Activated gamma-delta T cell (primary cell): ENCODE data around the gene COL17A1.

Experiments
- DNase-seq: peaks from one replicate; lab custom pipeline; 2025; lab: John Stamatoyannopoulos, UW

Gene COL17A1

DNA sequence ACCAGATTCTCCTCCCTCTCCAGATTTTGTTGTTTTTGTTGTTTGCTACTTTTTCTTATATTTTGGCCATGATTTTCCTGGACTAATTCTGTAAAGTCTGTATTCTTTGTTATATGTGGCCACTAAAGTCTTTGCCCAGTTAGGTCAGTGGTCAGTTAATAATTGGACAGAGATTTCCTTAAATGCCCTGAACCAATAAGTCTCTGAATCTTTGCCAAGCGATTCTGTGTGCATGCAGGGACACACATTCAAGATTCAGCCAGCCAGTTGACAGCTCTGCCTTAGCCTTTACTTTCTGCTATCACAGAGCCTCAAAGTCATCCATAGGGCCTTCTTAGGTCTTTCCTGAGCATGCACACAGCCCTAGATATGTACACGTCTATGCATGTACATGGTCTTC is 11.0 kb upstream of the COL17A1 start:
- DNase-seq, result no peak

DNA sequence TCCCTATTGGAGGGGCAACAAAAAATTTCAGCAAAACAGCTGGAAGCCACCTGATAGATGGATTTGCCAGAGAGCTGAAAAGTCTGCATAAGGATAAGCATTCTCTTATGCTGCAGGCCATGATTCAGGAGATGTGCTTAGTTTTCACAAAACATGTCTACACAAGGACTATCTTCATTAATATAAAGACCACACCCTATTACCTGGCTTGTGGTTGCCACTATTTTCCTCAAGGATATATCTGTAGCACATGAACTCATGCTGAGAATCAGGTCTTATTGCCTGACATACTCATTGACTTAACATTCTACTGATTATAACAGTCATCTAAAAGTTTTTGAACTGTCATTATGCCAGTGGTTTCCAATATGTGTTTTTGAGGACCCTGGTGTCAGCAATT is 7.1 kb upstream of the COL17A1 start:
- no peak for DNase-seq

DNA sequence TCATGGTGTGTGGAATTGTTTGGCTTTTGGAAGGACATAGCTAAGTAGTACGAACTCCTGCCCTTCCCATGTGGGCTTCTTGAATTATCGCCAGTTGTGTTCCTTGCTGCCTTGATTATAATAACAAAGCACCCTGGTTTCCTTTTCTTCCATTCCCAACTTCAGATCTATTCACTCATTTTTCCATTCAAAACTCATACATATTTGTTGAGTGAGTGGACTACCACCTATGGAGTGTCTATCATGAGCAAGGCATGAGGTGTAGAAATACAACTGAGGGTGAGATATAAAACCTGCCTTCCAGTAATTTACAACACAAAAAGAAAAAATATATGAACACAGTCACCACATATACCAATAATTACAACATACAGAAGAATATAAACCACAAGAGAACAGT is 4.9 kb upstream of the COL17A1 start:
- no peak for DNase-seq

DNA sequence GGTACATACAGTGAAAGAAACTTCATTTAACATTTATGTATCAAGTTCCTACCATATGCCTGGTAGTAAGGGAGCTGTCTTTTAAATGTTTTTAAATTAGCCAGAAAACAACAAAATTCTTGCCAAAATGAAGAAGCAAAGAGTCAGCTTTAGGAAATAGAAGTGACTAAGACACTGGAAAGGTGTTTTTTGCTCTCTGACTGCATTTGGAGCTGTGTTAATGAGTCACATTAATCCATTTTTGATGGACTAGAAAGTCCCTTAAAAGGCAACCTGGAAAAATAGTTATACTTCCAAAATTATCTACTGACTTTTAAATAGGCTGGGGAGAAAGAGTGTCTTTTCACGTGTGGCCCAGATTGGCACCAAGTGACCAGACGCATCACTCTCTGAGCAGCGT is 3.9 kb upstream of the COL17A1 start:
- no peak for DNase-seq

DNA sequence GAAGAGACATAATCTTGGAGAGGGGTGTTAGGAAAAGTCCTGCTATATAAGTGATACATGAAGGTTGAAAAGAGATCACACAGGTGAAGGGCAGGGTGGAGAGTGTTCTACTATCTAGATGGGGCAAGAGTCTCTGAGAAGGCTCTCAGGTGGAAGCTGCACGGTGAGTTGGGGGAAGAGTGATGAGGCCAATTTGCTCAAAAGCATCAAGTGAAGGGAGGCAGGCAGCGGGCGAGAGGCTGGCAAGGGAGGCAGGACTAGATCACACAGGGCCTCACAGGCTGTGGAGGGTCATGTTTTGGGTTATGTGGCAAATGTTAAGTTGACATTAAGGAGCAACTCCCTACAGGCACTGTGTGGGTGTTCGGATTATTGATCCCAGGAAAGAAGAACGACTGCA is 2.6 kb upstream of the COL17A1 start:
- DNase-seq, result no peak

DNA sequence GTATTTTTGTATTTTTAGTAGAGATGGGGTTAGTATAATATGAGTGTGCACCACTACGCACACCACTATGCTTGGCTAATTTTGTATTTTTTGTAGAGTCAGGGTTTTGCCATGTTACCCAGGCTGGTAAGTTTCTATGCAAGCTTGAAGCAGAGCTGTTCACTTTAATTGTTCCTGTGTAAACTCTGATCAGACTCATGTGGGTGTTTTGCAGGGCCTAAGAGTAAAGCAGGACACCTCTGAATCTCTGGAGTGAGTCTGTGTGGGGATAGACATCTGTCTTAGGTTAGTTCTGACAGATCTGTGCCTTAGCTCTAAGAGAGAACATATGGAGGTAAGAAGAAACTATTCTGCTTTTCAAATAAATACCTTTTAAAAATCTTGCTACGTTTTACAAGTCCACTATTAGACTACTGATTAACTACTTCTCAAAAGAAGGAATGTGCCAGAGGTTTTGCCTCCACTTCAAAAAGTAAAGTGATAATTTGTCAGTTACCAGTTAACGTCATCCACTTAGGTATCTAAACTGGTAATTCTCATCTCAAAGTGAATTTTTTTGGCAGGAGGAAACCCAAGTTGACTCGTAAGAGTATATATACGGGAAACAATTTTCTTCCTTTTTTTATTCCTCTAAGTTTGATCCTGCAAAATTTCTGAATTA is 1.1 kb downstream of the COL17A1 start:
- no peak for DNase-seq

DNA sequence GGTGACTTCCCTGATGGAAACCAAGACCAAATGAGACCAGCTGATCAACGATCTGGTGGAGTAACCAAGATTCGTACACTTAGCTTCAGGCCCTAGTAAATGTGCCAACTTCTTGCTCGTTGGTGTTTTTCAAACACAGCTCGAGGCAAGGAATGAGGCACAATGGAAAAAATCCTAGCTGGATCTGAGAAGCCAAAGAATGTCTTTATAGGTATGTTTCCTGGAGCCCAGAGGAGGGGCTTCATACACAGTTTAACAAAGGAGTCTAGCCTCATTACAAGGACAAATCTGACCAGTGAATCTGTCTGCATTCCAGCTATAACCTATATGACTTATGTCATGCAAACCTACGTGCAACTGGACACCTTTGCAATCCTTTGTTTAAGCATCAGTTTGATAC is 3.7 kb downstream of the COL17A1 start:
- DNase-seq, result no peak

DNA sequence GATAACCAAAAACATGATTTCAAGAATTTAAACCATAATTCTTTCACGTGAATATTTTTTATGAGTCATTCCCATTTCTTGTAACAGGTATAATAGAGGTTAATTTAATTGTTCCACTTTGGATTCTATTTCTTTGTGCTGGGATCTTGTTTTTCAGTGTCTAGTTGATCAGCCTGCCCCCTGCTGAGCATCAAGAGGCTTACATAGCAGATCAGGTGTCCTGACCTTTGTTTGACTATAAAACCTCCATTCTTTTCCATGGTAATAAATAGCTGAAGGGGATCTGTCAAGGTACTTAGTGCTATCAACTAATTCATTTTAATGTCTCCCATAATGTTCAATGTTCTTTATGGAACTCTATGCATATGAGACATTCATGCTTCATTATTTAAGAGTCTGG is 4.9 kb downstream of the COL17A1 start:
- no peak for DNase-seq

DNA sequence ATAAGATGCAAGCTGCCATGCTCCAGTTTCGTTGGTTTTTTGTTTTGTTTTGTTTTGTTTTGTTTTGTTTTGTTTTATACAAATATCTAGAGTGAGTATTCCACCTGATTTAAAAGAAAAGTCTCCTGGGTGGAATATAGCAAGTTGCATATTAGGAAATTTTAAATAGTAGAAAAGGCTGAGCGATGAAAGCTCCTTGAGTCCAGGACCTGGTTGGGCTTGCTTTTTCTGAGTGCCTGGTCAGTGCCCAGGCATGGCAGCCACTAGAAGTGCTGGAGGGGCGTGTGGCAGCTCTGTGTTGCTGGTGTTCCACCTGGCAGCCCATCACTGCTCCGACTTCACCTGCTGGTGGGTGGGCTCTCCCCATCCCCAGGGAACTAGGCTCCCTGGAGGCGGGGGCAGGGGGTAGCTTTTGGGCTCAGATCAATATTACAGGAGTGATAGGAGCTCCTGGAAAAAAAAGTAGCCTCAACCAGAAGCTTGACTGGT is 8.0 kb downstream of the COL17A1 start:
- no peak for DNase-seq

DNA sequence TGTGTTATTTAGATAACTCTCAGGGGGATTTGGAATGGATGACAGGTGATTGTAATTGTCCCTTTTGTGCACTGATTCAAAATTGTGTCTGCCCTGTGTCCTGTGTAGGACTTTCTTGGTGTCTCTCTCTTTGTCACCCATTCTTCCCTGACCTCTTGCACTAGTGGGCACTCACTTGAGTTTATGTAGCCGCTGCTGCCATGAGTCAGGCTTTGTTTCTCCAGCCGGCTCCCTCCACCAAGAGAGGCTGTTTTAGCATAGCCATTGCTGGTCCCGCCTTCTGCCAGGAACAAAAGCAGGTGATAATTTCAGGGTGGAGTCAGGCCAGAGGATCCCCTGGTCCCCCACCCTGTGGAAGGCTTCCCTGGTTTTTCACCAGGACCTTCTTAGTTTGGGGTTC is 8.4 kb downstream of the COL17A1 start:
- no peak for DNase-seq

DNA sequence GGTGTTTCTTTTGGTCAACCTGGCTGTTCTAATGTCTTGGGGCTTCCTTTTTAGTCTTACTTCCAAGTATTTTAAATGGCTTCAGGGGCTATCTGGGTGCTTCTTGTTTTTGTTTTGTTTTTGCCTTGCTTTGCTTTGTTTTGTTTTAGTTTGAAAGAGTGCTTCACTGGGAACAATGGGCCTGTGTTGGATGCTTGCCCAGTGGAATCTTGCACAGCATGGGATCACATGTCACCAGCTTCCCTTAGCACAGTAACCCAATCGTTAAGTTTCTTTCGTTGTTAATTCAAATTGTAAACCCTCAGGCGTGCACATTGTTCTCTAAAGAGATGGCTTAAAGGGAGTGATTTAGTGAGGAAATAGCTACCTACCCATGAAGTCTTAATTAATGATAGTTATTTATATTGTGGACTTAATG is 8.9 kb downstream of the COL17A1 start:
- DNase-seq, result no peak

DNA sequence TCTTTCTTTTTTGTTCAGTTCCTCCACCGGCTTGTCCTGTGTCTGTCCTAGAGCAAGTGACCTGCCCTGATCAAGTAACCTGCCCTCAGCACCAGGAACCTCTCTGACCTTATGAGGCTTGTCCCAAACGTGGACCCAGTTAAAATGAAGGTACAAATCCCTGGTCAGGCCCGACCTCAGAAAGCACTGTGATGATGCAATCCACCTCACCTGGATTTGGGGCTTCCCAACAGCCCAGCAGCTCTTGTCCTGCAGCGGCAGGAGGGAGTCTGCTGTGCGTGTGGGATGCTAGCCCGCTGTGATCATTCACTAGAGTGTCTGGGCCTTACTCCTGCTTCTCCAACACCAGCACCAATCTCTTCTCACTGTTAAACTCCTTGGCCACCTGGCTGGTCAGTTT is 11.2 kb downstream of the COL17A1 start:
- DNase-seq, result no peak

DNA sequence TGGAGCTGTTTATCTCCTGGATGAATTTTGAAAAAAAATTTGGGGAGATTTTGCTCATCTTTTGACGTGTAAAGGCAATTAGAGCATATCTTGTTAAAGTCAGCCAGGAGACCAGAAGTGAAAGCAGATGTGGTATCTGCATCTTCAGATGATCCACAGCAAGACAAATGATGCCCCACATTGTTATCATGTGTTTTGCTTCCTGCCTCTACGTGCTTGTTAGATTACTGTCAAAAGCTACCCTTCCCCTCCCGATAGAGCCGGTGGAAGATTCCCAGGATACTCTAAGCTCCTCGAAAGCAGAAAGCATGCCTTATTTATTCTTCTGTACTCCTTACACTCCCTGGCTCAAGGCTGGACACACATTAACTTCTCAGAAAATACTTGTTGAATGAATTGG is 12.9 kb downstream of the COL17A1 start:
- no peak for DNase-seq

DNA sequence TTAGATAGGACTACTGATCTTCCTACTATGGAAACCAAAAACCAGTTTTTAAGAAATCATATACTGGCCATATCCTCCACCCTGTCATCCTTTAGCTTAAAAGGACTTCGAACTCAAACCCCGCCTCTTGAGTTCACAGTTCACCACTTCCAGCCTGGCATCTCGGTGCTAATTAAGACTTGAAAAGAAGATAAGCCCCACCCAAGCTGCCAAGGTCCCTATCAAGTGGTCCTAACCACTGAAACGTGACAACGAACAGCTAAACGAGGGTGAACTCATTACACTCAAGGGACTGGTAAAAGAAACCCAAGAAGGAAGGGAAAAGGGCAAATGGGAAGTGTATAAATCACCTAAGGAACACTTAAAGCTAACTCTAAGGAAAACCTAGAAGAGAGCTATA is 16.1 kb downstream of the COL17A1 start:
- DNase-seq, result no peak

DNA sequence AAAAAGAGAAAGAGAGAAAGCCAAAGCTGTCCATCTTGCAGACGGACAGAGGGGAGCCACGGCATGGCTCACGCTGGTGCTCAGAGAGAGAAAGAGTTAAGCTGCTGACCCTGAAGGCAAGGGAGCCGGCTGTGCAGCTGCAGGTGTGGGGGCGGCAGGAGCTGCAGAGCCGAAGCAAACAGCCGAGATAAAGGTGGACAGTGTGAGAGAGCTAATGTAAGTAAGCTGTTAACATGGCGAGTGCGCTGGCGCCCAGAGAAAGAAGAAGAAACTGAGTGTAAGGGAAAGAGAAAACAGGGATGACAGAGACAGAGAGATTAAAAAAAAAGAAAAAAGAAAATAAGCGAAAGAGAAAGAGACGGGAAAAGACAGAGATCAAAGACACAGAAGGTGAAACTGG is 18.2 kb downstream of the COL17A1 start:
- no peak for DNase-seq

DNA sequence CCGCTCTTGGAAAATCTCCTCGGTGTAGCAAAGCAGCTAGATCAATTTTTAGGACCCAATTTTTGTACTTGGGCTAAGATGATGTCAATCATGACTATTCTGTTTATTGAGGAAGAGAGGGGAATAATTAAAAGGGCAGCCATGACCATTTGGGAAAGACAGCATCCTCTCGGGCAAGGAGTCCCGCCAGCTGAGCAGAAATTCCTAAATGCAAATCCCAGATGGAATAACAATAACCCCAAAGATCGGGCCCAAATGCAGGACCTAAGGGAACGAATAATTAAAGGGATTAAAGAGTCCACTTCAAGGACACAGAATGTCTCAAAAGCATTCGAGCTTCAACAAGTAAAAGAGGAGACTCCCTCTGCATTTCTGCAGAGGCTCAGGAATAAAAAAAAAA is 18.7 kb downstream of the COL17A1 start:
- DNase-seq, result no peak

DNA sequence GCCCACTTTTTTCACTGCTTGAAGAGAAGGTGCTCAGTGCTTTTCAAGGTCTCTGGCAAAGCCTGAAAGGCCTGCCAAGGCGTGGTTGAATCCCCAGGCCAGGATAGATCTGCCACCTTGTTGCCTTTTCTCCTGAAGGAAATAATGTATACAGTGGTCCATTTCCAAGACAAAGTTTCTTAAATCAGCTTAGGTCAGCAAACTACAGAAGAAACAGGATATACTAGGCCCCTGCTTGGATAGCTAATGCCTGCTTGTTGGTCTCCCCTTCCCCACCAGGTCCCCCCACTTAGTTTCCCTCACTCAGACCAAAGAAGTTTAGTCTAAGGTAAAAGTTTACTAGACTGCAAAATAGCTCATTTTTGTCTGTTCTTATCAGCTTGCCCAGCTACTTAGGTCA is 19.9 kb downstream of the COL17A1 start:
- no peak for DNase-seq

DNA sequence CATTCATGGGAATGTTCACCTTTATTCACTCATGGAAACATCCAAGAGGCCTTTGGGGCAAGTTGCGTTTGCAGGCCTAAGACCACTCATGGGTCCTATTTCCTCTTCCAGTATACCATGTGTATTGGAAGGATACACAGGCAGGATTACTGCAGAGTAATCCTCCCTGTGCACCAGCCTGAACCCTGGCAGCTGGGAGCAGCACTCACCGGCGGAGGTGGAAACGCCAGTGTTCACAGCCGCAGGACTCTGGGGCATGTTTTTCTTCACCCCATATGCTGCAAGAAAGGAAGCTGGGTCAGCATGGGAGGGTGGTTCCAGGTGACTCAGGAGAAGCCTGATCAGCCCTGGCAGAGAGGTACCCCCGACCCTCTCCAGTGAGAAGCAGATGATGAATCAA is 24.5 kb downstream of the COL17A1 start:
- DNase-seq, result no peak

DNA sequence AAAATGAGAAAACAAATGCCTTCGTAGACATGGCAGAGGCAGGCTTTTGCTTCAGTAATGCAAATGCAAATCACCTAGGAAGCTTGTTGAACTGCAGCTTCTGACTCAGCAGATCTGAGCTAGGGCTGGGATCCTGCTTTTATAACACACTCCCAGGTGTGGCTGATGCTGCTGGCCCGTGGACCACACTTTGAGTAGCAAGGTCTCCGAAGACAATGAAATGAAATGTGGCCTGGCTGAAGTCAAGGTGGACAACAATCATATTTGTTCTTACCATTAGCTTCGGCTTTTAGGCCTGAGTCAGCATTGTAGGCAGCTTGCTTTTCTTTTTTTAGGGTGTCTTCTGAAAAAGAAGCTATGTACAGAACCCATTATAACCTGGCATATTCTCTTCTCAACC is 26.3 kb downstream of the COL17A1 start:
- no peak for DNase-seq

DNA sequence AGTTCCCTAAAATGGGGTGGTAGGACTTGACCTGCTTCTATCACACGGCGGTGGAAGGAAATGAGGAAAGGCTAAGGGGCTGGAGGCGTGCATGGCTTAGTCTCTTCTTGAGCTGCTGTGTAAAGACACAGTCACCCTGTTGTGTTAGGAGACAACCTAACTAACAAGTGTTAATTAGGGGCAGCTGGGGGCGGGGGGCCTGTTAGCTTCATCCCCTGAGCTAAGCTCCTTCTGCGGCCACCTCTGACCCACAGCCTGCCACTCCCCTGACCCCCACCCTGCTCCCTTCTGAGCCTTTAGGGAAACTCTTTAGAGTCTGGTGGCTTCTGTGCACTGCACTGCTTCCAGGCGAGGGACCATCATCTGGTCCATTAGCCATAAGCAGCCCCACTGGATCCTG is 28.0 kb downstream of the COL17A1 start:
- DNase-seq, result no peak

DNA sequence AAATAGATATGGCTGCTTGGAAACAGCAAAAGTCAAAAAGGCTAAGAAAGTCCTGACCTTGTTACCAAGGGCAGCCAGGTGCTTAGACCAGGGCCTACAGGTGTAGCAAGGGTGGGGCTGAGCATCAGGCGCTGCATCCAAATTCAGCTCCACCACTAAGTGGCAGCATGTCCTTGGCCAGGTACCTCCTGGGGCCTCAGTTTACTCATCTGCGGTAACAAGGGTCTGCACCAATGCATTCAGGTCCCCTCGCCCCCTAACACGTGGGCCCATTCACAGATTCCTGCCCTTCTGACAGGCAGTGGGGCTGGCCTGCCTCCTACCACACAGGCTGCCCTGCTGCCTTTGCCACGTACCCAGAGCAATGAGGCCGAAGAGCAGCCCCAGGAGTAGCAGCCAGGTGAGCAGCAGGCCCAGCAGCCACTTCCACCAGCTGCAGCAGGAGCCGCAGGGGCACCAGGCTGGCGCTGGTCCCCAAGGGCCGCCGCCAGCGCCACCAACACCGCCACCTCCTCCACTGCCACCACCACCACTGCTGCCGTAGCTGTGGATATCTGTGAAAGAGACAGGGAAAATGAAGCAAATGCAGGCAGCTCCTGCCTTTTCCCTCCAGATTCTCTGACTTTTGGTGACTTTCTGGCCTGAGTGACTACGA is 28.9 kb downstream of the COL17A1 start:
- no peak for DNase-seq

DNA sequence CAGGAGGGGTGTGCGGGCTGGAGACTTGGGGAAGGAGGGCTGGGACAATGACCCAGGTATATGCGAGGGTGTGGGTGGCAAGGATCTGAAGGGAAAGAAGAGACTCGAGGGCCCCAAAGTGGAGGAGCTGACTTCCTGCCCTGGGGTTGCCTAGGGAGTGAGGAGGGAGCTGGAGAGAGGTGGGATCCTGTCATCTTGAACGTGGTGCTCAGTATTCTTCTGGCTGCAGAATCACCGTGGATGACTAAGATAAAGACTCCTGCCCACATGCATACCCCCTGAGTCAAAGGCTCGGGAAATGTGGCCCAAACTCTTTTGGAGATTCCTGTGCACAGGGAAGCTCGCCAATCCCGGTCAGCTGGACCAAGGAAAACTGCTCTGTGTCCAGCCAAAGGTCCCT is 31.2 kb downstream of the COL17A1 start:
- DNase-seq, result no peak

DNA sequence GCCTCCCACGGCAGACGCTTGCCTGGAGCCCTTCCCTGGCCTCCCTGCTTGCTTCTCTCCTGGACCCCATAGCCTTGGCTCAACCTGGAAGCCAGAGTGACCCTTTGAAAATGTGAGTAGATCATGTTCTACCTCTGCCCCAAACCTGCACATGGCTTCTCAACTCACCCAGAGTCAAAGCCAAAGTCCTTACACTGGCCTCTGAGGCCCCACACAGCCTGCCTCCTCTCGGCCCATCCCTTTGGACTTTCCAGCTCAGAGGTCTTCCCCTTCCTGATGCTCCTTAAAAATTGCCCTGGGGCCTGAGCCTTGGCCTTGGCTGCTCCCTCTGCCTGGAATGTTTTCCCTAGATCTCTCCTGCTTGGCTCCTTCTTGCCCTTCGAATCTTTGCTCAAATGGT is 32.5 kb downstream of the COL17A1 start:
- DNase-seq, result no peak

DNA sequence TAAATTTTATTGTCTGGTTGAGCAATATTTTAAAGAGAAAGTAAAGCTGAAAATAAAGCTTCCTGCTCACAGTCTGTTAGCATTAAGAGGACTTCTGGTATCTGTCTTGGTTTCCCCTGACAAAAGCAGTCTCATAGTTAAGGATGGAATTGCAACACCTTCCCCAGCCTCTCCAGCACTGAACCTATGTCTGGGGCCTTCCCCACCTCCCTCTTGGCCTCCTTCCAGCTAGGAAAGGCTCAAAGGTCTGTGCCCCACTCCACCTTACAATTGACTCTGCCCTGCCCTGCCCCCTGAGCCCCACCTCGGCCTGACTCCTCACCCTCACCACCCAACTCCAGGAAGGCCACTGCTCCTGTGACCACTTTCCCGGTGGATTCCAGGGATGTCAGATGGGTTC is 33.2 kb downstream of the COL17A1 start:
- DNase-seq, result no peak
